ENCODE data around the gene INHA.

GRCh38 chr2:219625179-219625578 lies 53.1 kb downstream of the INHA start:
- TF ChIP-seq POLR2A (IDR thresholded peaks at IDR 0.05; ENCODE audit: low read length) (no peak), GATA1 (IDR thresholded peaks at IDR 0.05; ENCODE audit: low read depth, low read length) (no peak)
